ENCODE measurements around the gene NKPD1. TPM values are rescaled to one million over a fixed set of nuclear protein-coding genes. Genes with fewer than 3 reads are reported as not detected.

The NKPD1 gene
- total RNA-seq, 1 donor, result under 0.01 TPM

GRCh38 chr19:45118106-45118505, 42.7 kb downstream of the NKPD1 start:
- no peak overlapping the region for H3K4me3 ChIP-seq (ENCODE audit: low read depth, low read length)
- DNase-seq (ENCODE audit: low read depth), result no peak
- TF ChIP-seq, protein P1, sequence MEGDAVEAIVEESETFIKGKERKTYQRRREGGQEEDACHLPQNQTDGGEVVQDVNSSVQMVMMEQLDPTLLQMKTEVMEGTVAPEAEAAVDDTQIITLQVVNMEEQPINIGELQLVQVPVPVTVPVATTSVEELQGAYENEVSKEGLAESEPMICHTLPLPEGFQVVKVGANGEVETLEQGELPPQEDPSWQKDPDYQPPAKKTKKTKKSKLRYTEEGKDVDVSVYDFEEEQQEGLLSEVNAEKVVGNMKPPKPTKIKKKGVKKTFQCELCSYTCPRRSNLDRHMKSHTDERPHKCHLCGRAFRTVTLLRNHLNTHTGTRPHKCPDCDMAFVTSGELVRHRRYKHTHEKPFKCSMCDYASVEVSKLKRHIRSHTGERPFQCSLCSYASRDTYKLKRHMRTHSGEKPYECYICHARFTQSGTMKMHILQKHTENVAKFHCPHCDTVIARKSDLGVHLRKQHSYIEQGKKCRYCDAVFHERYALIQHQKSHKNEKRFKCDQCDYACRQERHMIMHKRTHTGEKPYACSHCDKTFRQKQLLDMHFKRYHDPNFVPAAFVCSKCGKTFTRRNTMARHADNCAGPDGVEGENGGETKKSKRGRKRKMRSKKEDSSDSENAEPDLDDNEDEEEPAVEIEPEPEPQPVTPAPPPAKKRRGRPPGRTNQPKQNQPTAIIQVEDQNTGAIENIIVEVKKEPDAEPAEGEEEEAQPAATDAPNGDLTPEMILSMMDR (IDR thresholded peaks at IDR 0.05; ENCODE audit: insufficient read depth, low read depth, low read length), result no peak

DNA sequence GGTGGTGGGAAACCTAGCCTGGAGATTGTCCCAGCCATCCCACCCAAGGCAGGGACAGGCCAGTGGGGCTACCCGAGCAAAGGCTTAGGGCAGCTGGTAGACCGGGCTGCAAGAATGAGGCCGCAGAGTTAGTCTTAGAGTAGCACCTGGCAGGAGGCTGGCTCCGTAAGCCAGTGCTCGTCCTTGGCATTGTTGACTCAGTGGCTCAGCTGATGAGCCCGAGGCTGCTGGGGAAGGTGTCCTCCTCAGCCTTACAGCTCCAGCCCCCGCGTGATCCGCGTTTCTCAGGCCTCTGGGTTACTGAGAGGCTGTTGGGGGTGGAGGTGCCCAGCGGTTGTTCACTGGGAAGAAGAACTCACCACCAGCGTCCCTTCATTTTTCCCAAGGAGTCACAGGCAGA, 43.1 kb downstream of the NKPD1 start:
- no peak overlapping the region for H3K4me3 ChIP-seq (ENCODE audit: low read depth, low read length)
- TF ChIP-seq, protein P1 (IDR thresholded peaks at IDR 0.05; ENCODE audit: insufficient read depth, low read depth, low read length), result no peak
- no peak for DNase-seq (ENCODE audit: low read depth)

DNA sequence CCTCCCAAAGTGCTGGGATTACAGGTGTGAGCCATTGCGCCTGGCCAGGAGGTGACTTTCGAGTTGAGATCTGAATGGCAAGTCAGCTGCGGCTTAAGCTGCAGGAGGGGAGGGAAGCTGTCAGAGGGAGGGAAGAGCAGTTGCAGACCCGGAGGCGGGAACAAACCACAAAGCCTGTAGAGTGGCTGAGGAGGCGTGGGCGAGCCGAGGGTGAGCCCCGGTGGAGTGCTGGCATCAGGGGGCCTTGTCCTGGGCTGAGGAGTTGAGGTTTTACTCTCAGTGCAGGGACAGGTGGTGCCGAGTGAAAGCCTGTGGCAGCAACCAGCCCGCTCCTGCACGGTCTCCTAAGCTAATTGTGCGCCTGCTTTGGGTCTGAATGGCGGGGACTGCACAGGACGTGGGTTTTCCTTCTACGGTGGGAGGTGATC, 43.6 kb downstream of the NKPD1 start:
- TF ChIP-seq, protein P1 (IDR thresholded peaks at IDR 0.05; ENCODE audit: insufficient read depth, low read depth, low read length), result no peak
- DNase-seq (ENCODE audit: low read depth), result peak; percentile 46

GRCh38 chr19:45115809-45116615, 44.8 kb downstream of the NKPD1 start:
- DNase-seq (ENCODE audit: low read depth), result no peak
- TF ChIP-seq, protein P1 (IDR thresholded peaks at IDR 0.05; ENCODE audit: insufficient read depth, low read depth, low read length), result no peak
- H3K4me3 ChIP-seq (ENCODE audit: low read depth, low read length), result no peak overlapping the region

More for the DNA sequence above, 43.6 kb downstream of the NKPD1 start:
- H3K4me3 ChIP-seq (ENCODE audit: low read depth, low read length), result no peak overlapping the region

GRCh38 chr19:45114116-45114515, 46.7 kb downstream of the NKPD1 start:
- DNase-seq (ENCODE audit: low read depth), result no peak
- TF ChIP-seq, protein P1 (IDR thresholded peaks at IDR 0.05; ENCODE audit: insufficient read depth, low read depth, low read length), result no peak
- H3K4me3 ChIP-seq (ENCODE audit: low read depth, low read length), result no peak overlapping the region

GRCh38 chr19:45113628-45114027, 47.2 kb downstream of the NKPD1 start:
- no peak for DNase-seq (ENCODE audit: low read depth)
- TF ChIP-seq, protein P1 (IDR thresholded peaks at IDR 0.05; ENCODE audit: insufficient read depth, low read depth, low read length), result no peak
- no peak overlapping the region for H3K4me3 ChIP-seq (ENCODE audit: low read depth, low read length)

Measured in fibroblast of villous mesenchyme (primary cell).